T-helper 17 cell (primary cell): ENCODE results near the gene FAXDC2. TPM values are rescaled to one million over a fixed set of nuclear protein-coding genes. Genes with fewer than 3 reads are reported as not detected.
"Not testable (repeated sequence)": the region's sequence is repeated elsewhere in the genome, so short reads cannot be mapped to it uniquely, and the experiment has no call there.

Experiments
- ATAC-seq: fragments of 150-1000 bp; cut with Tn5 transposase; 2 replicates; pipeline ENCODE4 v1.10.0; 2021; ENCODE audit warnings: mild to moderate bottlenecking, moderate library complexity
- DNase-seq, 3 donors: peaks; one replicate each; pipeline versions ENCODE4 v3.0.0 to v3.0.0-alpha.2; 2020 to 2021
- H3K9me3 ChIP-seq: one replicate; pipeline ENCODE4 v1.7.0; 2013; ENCODE audit warnings: low read length, mild to moderate bottlenecking; ENCODE audit not compliant: control insufficient read depth, poor library complexity, severe bottlenecking
- H3K27ac Mint-ChIP-seq: one replicate; pipeline ENCODE4 v1.8.0; 2022; ENCODE audit warnings: mild to moderate bottlenecking, moderate library complexity, mixed read lengths
- H3K27me3 Mint-ChIP-seq: one replicate; pipeline ENCODE4 v1.8.0; 2022; ENCODE audit warnings: mixed read lengths
- H3K36me3 Mint-ChIP-seq: one replicate; pipeline ENCODE4 v1.8.0; 2022; ENCODE audit warnings: low read depth, mixed read lengths
- H3K4me1 Mint-ChIP-seq: one replicate; pipeline ENCODE4 v1.8.0; 2022; ENCODE audit warnings: mild to moderate bottlenecking, mixed read lengths
- H3K4me3 Mint-ChIP-seq: one replicate; pipeline ENCODE4 v1.8.0; 2022; ENCODE audit warnings: mild to moderate bottlenecking, moderate library complexity, mixed read lengths
- total RNA-seq, 4 donors: library from RNA in 2 of 4; stranded (reverse) in 2 of 4; gene quantifications; one replicate each; pipeline ENCODE4 v1.2.3 and lab custom pipeline; 2022 to 2026

Gene FAXDC2
- total RNA-seq, 2 donors from 2014 or later: 1.1 to 36.8 TPM

- H3K36me3 Mint-ChIP-seq: peaks cover 8% of the 10 kb centered on the region
These were observed 7.3 kb upstream of the FAXDC2 start for GRCh38 chr5:154857530-154858296.

GRCh38 chr5:154851351-154851750 is 948 bp upstream of the FAXDC2 start:
- no peak for DNase-seq
- no peak for ATAC-seq
- H3K27me3 Mint-ChIP-seq: no peaks in the 10 kb centered on the region
- no peaks in the 10 kb centered on the region for H3K9me3 ChIP-seq
- H3K4me1 Mint-ChIP-seq: peaks cover 4% of the 10 kb centered on the region
- H3K36me3 Mint-ChIP-seq: no peaks in the 10 kb centered on the region
- H3K27ac Mint-ChIP-seq: peak overlapping the region; percentile 41
- H3K4me3 Mint-ChIP-seq: no peak overlapping the region

More at GRCh38 chr5:154857530-154858296, 7.3 kb upstream of the FAXDC2 start:
- ATAC-seq (peak; percentile 66), DNase-seq (peak; percentile 76 to 83 (median 82))
- Mint-ChIP-seq H3K27me3 (no peaks in the 10 kb centered on the region), H3K4me3 (peak overlapping the region; percentile 99), H3K4me1 (peaks cover 43% of the 10 kb centered on the region), H3K27ac (peak overlapping the region; percentile 98)
- no peaks in the 10 kb centered on the region for H3K9me3 ChIP-seq

GRCh38 chr5:154849791-154850201 is 607 bp downstream of the FAXDC2 start:
- Mint-ChIP-seq H3K4me3 (no peak overlapping the region), H3K27me3 (no peaks in the 10 kb centered on the region), H3K4me1 (peaks cover 4% of the 10 kb centered on the region), H3K27ac (no peak overlapping the region), H3K36me3 (no peaks in the 10 kb centered on the region)
- DNase-seq (no peak), ATAC-seq (no peak)
- no peaks in the 10 kb centered on the region for H3K9me3 ChIP-seq

GRCh38 chr5:154849264-154849785 is 1.1 kb downstream of the FAXDC2 start:
- ATAC-seq: no peak
- Mint-ChIP-seq H3K4me3 (no peak overlapping the region), H3K36me3 (no peaks in the 10 kb centered on the region), H3K27me3 (no peaks in the 10 kb centered on the region), H3K27ac (no peak overlapping the region), H3K4me1 (peaks cover 4% of the 10 kb centered on the region)
- no peak for DNase-seq
- H3K9me3 ChIP-seq: no peaks in the 10 kb centered on the region

- no peak for DNase-seq
- peaks cover 2% of the 10 kb centered on the region for H3K4me1 Mint-ChIP-seq
- no peak for ATAC-seq
- no peaks in the 10 kb centered on the region for H3K27me3 Mint-ChIP-seq
- H3K27ac Mint-ChIP-seq: no peak overlapping the region
- no peak overlapping the region for H3K4me3 Mint-ChIP-seq
- no peaks in the 10 kb centered on the region for H3K9me3 ChIP-seq
- no peaks in the 10 kb centered on the region for H3K36me3 Mint-ChIP-seq
These were observed 5.6 kb downstream of the FAXDC2 start for GRCh38 chr5:154844809-154845208.

GRCh38 chr5:154842689-154843530 is 7.5 kb downstream of the FAXDC2 start:
- H3K9me3 ChIP-seq: no peaks in the 10 kb centered on the region
- no peak overlapping the region for H3K4me3 Mint-ChIP-seq
- H3K4me1 Mint-ChIP-seq: peaks cover 2% of the 10 kb centered on the region
- no peaks in the 10 kb centered on the region for H3K36me3 Mint-ChIP-seq
- no peaks in the 10 kb centered on the region for H3K27me3 Mint-ChIP-seq
- no peak for DNase-seq
- no peak overlapping the region for H3K27ac Mint-ChIP-seq
- ATAC-seq: no peak

GRCh38 chr5:154841273-154841661 is 9.1 kb downstream of the FAXDC2 start:
- no peak for DNase-seq
- H3K9me3 ChIP-seq: no peaks in the 10 kb centered on the region
- no peak for ATAC-seq

GRCh38 chr5:154840435-154841272 is 9.7 kb downstream of the FAXDC2 start:
- no peaks in the 10 kb centered on the region for H3K36me3 Mint-ChIP-seq
- peaks cover 2% of the 10 kb centered on the region for H3K4me1 Mint-ChIP-seq
- H3K9me3 ChIP-seq: no peaks in the 10 kb centered on the region
- no peak for DNase-seq
- no peaks in the 10 kb centered on the region for H3K27me3 Mint-ChIP-seq
- H3K4me3 Mint-ChIP-seq: no peak overlapping the region
- ATAC-seq: no peak
- no peak overlapping the region for H3K27ac Mint-ChIP-seq

More at GRCh38 chr5:154841273-154841661, 9.1 kb downstream of the FAXDC2 start:
- Mint-ChIP-seq H3K27me3 (no peaks in the 10 kb centered on the region), H3K36me3 (no peaks in the 10 kb centered on the region), H3K4me3 (no peak overlapping the region), H3K4me1 (peaks cover 2% of the 10 kb centered on the region), H3K27ac (no peak overlapping the region)

- peaks cover 6% of the 10 kb centered on the region for H3K4me1 Mint-ChIP-seq
- ATAC-seq (no peak), DNase-seq (no peak)
- H3K27ac Mint-ChIP-seq: no peak overlapping the region
- H3K9me3 ChIP-seq: no peaks in the 10 kb centered on the region
- H3K36me3 Mint-ChIP-seq: no peaks in the 10 kb centered on the region
- H3K4me3 Mint-ChIP-seq: no peak overlapping the region
- no peaks in the 10 kb centered on the region for H3K27me3 Mint-ChIP-seq
These were observed 13.1 kb downstream of the FAXDC2 start for GRCh38 chr5:154837009-154837901.

GRCh38 chr5:154836225-154836624 is 14.2 kb downstream of the FAXDC2 start:
- Mint-ChIP-seq H3K4me1 (peaks cover 6% of the 10 kb centered on the region), H3K27ac (no peak overlapping the region), H3K27me3 (no peaks in the 10 kb centered on the region), H3K4me3 (no peak overlapping the region), H3K36me3 (no peaks in the 10 kb centered on the region)
- no peaks in the 10 kb centered on the region for H3K9me3 ChIP-seq
- ATAC-seq: no peak
- no peak for DNase-seq

GRCh38 chr5:154835701-154836052 is 14.7 kb downstream of the FAXDC2 start:
- peaks cover 10% of the 10 kb centered on the region for H3K4me1 Mint-ChIP-seq
- not testable (repeated sequence) for H3K9me3 ChIP-seq, H3K27me3 Mint-ChIP-seq, DNase-seq, H3K4me3 Mint-ChIP-seq, H3K36me3 Mint-ChIP-seq, ATAC-seq, H3K27ac Mint-ChIP-seq

- DNase-seq: no peak
- no peaks in the 10 kb centered on the region for H3K9me3 ChIP-seq
- Mint-ChIP-seq H3K36me3 (no peaks in the 10 kb centered on the region), H3K27me3 (no peaks in the 10 kb centered on the region), H3K27ac (no peak overlapping the region), H3K4me3 (no peak overlapping the region), H3K4me1 (peaks cover 22% of the 10 kb centered on the region)
- no peak for ATAC-seq
These were observed 16.4 kb downstream of the FAXDC2 start for GRCh38 chr5:154834053-154834452.
